Ascending aorta (tissue), 2 donors: ENCODE results near the gene TMEM87A. TPM values are rescaled to one million over a fixed set of nuclear protein-coding genes. Genes with fewer than 3 reads are reported as not detected.

Experiments used
- DNase-seq, 2 donors: peaks; one replicate each; pipeline ENCODE4 v3.0.0-alpha.2; 2019; ENCODE audit warnings: low spot score in 2 of 2
- H3K27ac ChIP-seq, 2 donors: fragments of 200-600 bp; sonication (generic); one replicate each; pipeline ENCODE4 v1.5.1; 2016 to 2017; ENCODE audit warnings: mild to moderate bottlenecking in 1 of 2
- H3K27me3 ChIP-seq: fragments of 200-600 bp; sonication (generic); one replicate; pipeline ENCODE4 v1.5.1; 2017
- H3K36me3 ChIP-seq, 2 donors: fragments of 200-600 bp; sonication (generic); one replicate each; pipeline ENCODE4 v1.5.1; 2016
- H3K4me1 ChIP-seq, 2 donors: fragments of 200-600 bp; sonication (generic); one replicate each; pipeline ENCODE4 v1.5.1; 2016 to 2017; ENCODE audit warnings: mild to moderate bottlenecking in 1 of 2
- H3K4me3 ChIP-seq, 2 donors: fragments of 200-600 bp; sonication (generic); one replicate each; pipeline ENCODE4 v1.5.1; 2016 to 2017; ENCODE audit warnings: mild to moderate bottlenecking in 1 of 2
- H3K9me3 ChIP-seq, 2 donors: fragments of 200-600 bp; sonication (generic); one replicate each; pipeline ENCODE4 v1.5.1; 2016
- CTCF ChIP-seq, 3 experiments: fragments of 200-600 bp in 2 of 3; fragments of 450-650 bp in 1 of 3; sonication (generic) in 2 of 3; IDR thresholded peaks; one replicate each; pipeline ENCODE4 v1.5.1; 2016 to 2019; ENCODE audit warnings: antibody characterized with exemption in 3 of 3, mild to moderate bottlenecking in 1 of 3, moderate library complexity in 1 of 3
- intact Hi-C: fragments of 100-400 bp; cut with DNase I; formaldehyde crosslinking; loops from one replicate; pipeline ENCODE4 v1.15.1; 2023
- total RNA-seq: library from RNA; depleted of rRNA; stranded (reverse); fragments of >200 nt; gene quantifications from one replicate; pipeline ENCODE4 v1.1.0, GENCODE V29; 2016

TMEM87A gene
- total RNA-seq, 1 donor from 2014 or later: 25.4 TPM

GRCh38 chr15:42213511-42213910 lies 59.7 kb downstream of the TMEM87A start:
- TF ChIP-seq CTCF (IDR thresholded peaks at IDR 0.05): no peak
- intact Hi-C loops: no loop called here
- H3K36me3 ChIP-seq: peaks cover 31 to 50% of the 10 kb centered on the region in 2 donors

GRCh38 chr15:42210696-42211095 lies 62.5 kb downstream of the TMEM87A start:
- Histone ChIP-seq H3K9me3 (no peaks in the 10 kb centered on the region), H3K4me3 (no peak overlapping the region), H3K27me3 (no peaks in the 10 kb centered on the region), H3K36me3 (peaks cover 10 to 24% of the 10 kb centered on the region in 2 donors), H3K4me1 (peaks cover 3 to 15% of the 10 kb centered on the region in 2 donors), H3K27ac (no peak overlapping the region)
- TF ChIP-seq CTCF (IDR thresholded peaks at IDR 0.05): no peak
- no peak for DNase-seq
- intact Hi-C loops: no loop called here

More at GRCh38 chr15:42213511-42213910, 59.7 kb downstream of the TMEM87A start:
- no peaks in the 10 kb centered on the region for H3K4me1 ChIP-seq
- no peaks in the 10 kb centered on the region for H3K9me3 ChIP-seq
- no peak overlapping the region for H3K4me3 ChIP-seq
- no peaks in the 10 kb centered on the region for H3K27me3 ChIP-seq
- H3K27ac ChIP-seq: no peak overlapping the region
- no peak for DNase-seq

GRCh38 chr15:42207674-42208579 lies 65.3 kb downstream of the TMEM87A start, which contains the start of gene VPS39:
Gene VPS39, minus strand, starts transcription at chr15:42208304. Its CDS starts 151 bp downstream, at chr15:42208153.
- no peaks in the 10 kb centered on the region for H3K9me3 ChIP-seq
- peaks cover 3 to 15% of the 10 kb centered on the region in 2 donors for H3K4me1 ChIP-seq
- TF ChIP-seq CTCF (IDR thresholded peaks at IDR 0.05): no peak
- H3K4me3 ChIP-seq: peak within 1 kb of the TSS; percentile 72 to 99
- H3K27ac ChIP-seq: peak within 1 kb of the TSS; percentile 83
- no peaks in the 10 kb centered on the region for H3K27me3 ChIP-seq
- peak; percentile 53 to 93 for DNase-seq
- peaks cover 0 to 17% of the 10 kb centered on the region in 2 donors for H3K36me3 ChIP-seq
- intact Hi-C loops: loop anchor here (2.0 to 5.0 kb wide), 2 partner anchors 65 to 264 kb away; partner anchors contain the start of genes GANC and TMEM87A

GRCh38 chr15:42206406-42206805 lies 66.8 kb downstream of the TMEM87A start:
- TF ChIP-seq CTCF (IDR thresholded peaks at IDR 0.05): no peak
- H3K27ac ChIP-seq: no peak overlapping the region
- H3K36me3 ChIP-seq: peaks cover 0 to 11% of the 10 kb centered on the region in 2 donors
- DNase-seq: no peak
- H3K4me1 ChIP-seq: peaks cover 3 to 15% of the 10 kb centered on the region in 2 donors
- no peaks in the 10 kb centered on the region for H3K9me3 ChIP-seq
- peak overlapping the region in 1 of 2 donors; percentile 99 for H3K4me3 ChIP-seq
- intact Hi-C loops: loop anchor here (5.0 kb wide), 1 partner anchor 266 kb away; no protein-coding TSS in a partner anchor
- no peaks in the 10 kb centered on the region for H3K27me3 ChIP-seq

GRCh38 chr15:42203891-42204290 lies 69.3 kb downstream of the TMEM87A start:
- Histone ChIP-seq H3K36me3 (peaks cover 8 to 10% of the 10 kb centered on the region in 2 donors), H3K9me3 (no peaks in the 10 kb centered on the region), H3K27ac (no peak overlapping the region), H3K4me1 (peaks cover 3 to 15% of the 10 kb centered on the region in 2 donors), H3K27me3 (no peaks in the 10 kb centered on the region), H3K4me3 (no peak overlapping the region)
- TF ChIP-seq CTCF (IDR thresholded peaks at IDR 0.05): no peak
- intact Hi-C loops: no loop called here
- DNase-seq: no peak
